Measurements from ENCODE around the gene AP2A1.
"Not testable (repeated sequence)": the region's sequence is repeated elsewhere in the genome, so short reads cannot be mapped to it uniquely, and the experiment has no call there.

Gene AP2A1

DNA sequence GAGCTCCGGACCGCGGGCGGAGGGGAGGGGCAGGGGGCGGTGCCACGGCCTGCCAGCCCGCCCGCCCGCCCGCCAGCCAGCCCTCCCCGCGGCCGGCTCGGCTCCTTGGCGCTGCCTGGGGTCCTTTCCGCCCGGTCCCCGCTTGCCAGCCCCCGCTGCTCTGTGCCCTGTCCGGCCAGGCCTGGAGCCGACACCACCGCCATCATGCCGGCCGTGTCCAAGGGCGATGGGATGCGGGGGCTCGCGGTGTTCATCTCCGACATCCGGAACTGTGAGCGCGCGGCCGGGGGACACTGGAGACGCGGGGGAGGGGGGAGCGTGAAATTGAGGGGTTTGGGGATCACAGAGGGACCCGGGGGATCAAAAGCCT is at the start of gene AP2A1:
Gene AP2A1, plus strand, starts transcription at position 72 of the 370 bp plus-strand sequence. Its CDS starts 133 bp downstream, at position 205.
- CTCF ChIA-PET, result interaction anchor here (1.1 kb wide), 1 partner anchor 30 kb away, joined by 3 read pairs; no protein-coding TSS in a partner anchor
- TF ChIP-seq, protein P1, sequence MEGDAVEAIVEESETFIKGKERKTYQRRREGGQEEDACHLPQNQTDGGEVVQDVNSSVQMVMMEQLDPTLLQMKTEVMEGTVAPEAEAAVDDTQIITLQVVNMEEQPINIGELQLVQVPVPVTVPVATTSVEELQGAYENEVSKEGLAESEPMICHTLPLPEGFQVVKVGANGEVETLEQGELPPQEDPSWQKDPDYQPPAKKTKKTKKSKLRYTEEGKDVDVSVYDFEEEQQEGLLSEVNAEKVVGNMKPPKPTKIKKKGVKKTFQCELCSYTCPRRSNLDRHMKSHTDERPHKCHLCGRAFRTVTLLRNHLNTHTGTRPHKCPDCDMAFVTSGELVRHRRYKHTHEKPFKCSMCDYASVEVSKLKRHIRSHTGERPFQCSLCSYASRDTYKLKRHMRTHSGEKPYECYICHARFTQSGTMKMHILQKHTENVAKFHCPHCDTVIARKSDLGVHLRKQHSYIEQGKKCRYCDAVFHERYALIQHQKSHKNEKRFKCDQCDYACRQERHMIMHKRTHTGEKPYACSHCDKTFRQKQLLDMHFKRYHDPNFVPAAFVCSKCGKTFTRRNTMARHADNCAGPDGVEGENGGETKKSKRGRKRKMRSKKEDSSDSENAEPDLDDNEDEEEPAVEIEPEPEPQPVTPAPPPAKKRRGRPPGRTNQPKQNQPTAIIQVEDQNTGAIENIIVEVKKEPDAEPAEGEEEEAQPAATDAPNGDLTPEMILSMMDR (IDR thresholded peaks at IDR 0.05; ENCODE audit: insufficient read depth, low read length, missing control alignments), result no peak
- POLR2A ChIA-PET, result interaction anchor here (0.6 to 1.5 kb wide), 6 partner anchors 10 to 186 kb away, joined by 3 to 6 read pairs (median 3); partner anchors contain the start of gene NOSIP
- DNase-seq (ENCODE audit: low read depth, low spot score), result no peak
- H3K4me3 ChIP-seq (ENCODE audit: low read depth, low read length), result peak within 1 kb of the TSS; percentile 91

DNA sequence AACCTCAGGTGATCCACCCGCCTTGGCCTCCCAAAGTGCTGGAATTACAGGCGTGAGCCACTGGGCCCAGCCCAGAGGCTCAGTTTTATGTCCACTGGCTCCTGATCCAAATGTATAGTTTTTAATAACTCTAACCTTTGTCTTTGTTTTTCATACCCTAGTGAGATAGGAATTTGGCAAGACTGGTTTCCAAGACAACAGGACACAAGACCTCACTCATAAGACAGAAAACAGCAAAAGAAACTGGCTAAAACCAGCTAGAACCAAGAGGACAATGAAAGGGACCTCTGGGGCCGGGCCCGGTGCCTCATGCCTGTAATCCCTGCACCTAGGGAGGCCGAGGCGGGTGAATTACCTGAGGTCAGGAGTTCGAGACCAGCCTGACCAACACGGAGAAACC is 48.3 kb upstream of the AP2A1 start:
- ChIA-PET CTCF (interaction anchor here (0.6 to 4.1 kb wide), 10 partner anchors 11 to 213 kb away, joined by 3 to 27 read pairs (median 5); no protein-coding TSS in a partner anchor), POLR2A (no interaction called here)
- DNase-seq (ENCODE audit: low read depth, low spot score), result no peak
- H3K4me3 ChIP-seq (ENCODE audit: low read depth, low read length), result no peak overlapping the region
- TF ChIP-seq, protein P1 (IDR thresholded peaks at IDR 0.05; ENCODE audit: insufficient read depth, low read length, missing control alignments), result no peak

DNA sequence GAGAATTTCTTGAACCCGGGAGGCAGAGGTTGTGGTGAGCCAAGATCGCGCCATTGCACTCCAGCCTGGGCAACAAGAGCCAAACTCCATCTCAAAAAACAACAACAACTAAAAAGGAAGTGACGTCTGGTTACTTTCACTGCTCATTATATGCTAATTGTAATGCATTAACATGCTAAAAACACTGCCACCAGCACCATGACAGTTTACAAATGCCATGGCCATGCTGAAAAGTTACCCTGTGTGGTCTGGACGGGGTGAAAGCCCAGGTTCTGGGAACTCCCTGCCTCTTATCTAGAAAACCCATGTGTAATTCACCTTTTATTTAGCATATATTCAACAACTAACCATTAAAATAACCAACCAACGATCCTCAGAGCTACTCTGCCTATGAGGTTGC is 47.8 kb upstream of the AP2A1 start:
- POLR2A ChIA-PET, result no interaction called here
- TF ChIP-seq, protein P1 (IDR thresholded peaks at IDR 0.05; ENCODE audit: insufficient read depth, low read length, missing control alignments), result no peak
- no peak for DNase-seq (ENCODE audit: low read depth, low spot score)
- no peak overlapping the region for H3K4me3 ChIP-seq (ENCODE audit: low read depth, low read length)
- CTCF ChIA-PET, result interaction anchor here (1.4 to 4.1 kb wide), 4 partner anchors 10 to 149 kb away, joined by 5 to 27 read pairs (median 15); no protein-coding TSS in a partner anchor

DNA sequence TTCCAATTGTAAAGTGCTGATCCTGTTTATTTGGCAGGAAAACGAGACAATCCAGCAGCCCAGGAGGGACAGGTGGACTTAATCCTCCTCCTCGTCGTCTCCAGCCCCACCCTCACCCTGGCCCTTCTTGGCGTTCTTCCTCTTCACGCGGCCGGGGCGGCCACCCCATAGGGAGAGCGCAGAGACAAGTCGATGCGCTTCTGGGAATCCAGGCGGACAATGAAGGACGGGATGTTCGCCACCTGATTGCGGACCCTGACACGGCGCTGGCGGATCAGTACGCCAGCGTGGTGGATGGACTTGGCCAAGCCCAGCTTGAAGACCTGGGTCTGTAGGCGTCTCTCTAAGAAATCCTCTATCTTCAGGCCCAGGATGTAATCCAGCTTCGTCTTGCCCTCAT is 47.4 kb upstream of the AP2A1 start:
- CTCF ChIA-PET, result interaction anchor here (3.6 to 4.1 kb wide), 2 partner anchors 10 to 16 kb away, joined by 25 to 27 read pairs; no protein-coding TSS in a partner anchor
- H3K4me3 ChIP-seq (ENCODE audit: low read depth, low read length); POLR2A ChIA-PET; DNase-seq (ENCODE audit: low read depth, low spot score): not testable (repeated sequence)

DNA sequence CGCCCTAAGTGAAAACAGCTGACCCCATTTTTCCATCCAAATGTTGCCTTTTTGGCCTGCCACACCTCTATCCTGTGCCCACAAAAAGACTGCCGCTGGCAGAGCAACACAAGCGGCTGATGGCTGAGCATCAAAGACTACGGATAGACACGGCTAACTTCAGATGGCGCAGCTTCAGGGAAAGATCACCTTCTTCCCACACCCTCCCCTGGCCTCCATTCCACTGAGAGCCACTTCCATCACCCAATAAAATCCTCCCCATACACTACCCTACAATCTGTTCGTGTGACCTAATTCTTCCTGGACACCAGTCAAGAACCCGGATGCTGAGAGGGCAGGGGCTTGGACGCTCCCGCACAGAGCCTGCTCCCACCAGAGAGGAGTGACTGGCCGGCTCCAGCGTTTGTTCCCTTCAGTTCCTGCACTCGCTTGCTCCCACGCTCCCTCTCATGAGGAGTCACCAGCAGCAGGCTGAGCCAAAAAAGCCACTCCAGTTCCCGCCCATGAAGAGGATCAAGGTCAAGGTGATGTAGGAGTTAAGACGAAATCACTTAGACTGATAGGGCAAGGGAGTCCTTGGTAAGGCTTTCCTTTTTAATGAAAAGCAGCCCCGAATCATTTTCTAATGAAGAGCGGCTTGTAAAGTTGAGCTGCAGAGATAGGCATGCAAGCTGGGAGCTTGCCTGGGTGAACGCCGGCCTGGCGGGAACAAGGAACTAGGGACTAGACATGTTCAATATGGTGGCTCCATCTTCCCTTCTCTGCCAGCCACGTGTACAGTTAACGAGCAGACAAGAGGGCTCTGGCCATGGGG is 39.4 kb upstream of the AP2A1 start:
- ChIA-PET POLR2A (no interaction called here), CTCF (interaction anchor here (1.2 to 4.7 kb wide), 2 partner anchors 9 to 46 kb away, joined by 3 to 27 read pairs; no protein-coding TSS in a partner anchor)
- TF ChIP-seq, protein P1 (IDR thresholded peaks at IDR 0.05; ENCODE audit: insufficient read depth, low read length, missing control alignments), result no peak
- H3K4me3 ChIP-seq (ENCODE audit: low read depth, low read length), result no peak overlapping the region
- no peak for DNase-seq (ENCODE audit: low read depth, low spot score)

DNA sequence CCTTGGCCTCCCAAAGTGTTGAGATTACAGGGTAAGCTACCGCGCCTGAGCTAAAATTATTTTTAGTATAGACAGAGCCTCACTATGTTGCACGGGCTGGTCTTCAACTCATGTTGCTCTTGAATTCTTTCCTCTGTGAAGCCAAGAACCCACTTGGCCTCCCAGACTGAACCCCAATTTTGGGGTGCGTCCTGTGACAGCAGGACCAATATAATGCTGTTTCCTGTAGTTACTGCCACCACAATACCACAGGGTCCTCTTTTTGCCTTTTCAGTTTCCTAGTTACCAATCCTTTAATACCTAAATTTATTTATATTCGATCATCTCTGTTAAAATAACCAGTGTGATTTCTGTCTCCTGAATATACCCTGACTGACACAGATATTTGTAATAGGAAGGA is 36.6 kb upstream of the AP2A1 start:
- TF ChIP-seq, protein P1 (IDR thresholded peaks at IDR 0.05; ENCODE audit: insufficient read depth, low read length, missing control alignments), result no peak
- ChIA-PET POLR2A (no interaction called here), CTCF (interaction anchor here (0.6 to 4.7 kb wide), 3 partner anchors 12 to 45 kb away, joined by 3 to 27 read pairs (median 3); no protein-coding TSS in a partner anchor)
- no peak for DNase-seq (ENCODE audit: low read depth, low spot score)
- no peak overlapping the region for H3K4me3 ChIP-seq (ENCODE audit: low read depth, low read length)

Measured in AG04449 (cell line).